Keratinocyte (primary cell): ENCODE data around the gene CXCL16. TPM values are rescaled to one million over a fixed set of nuclear protein-coding genes. Genes with fewer than 3 reads are reported as not detected.

Source experiments
- DNase-seq: peaks from one replicate; pipeline ENCODE4 v3.0.0-alpha.2; 2011; ENCODE audit warnings: low read depth, missing footprints, low spot score
- FAIRE-seq: peaks from 2 replicates; lab custom pipeline; 2011; peaks lifted over from hg19 to GRCh38; lab: Jason Lieb, UNC
- H2AFZ ChIP-seq: 2 replicates; pipeline ENCODE4 v1.6.0; 2012; ENCODE audit warnings: low read length, control low read depth, inconsistent platforms; ENCODE audit not compliant: control insufficient read depth
- H3K27ac ChIP-seq: 2 replicates; pipeline ENCODE4 v1.5.1; 2011; ENCODE audit warnings: low read length; ENCODE audit not compliant: control insufficient read depth, insufficient read depth
- H3K27me3 ChIP-seq: 3 replicates; pipeline ENCODE4 v1.6.0; 2011; ENCODE audit warnings: low read length; ENCODE audit not compliant: control insufficient read depth, insufficient read depth; ENCODE audit errors: extremely low read depth
- H3K36me3 ChIP-seq, 2 experiments: 2 replicates in 1 of 2; 3 replicates in 1 of 2; pipeline ENCODE4 v1.5.1; 2011; ENCODE audit warnings: low read length in 2 of 2, mild to moderate bottlenecking in 1 of 2; ENCODE audit not compliant: control insufficient read depth in 2 of 2, insufficient read depth in 2 of 2; ENCODE audit errors: extremely low read depth in 1 of 2
- H3K4me1 ChIP-seq: 3 replicates; pipeline ENCODE4 v1.5.1; 2011; ENCODE audit warnings: low read length; ENCODE audit not compliant: control insufficient read depth, insufficient read depth; ENCODE audit errors: extremely low read depth
- H3K4me2 ChIP-seq: 3 replicates; pipeline ENCODE4 v1.6.0; 2011; ENCODE audit warnings: low read depth, low read length; ENCODE audit not compliant: control insufficient read depth, insufficient read depth; ENCODE audit errors: extremely low read depth
- H3K4me3 ChIP-seq, 3 experiments: fragments of 200-600 bp in 1 of 3; sonication (generic) in 1 of 3; 2 replicates in 2 of 3; 3 replicates in 1 of 3; pipeline ENCODE4 v1.5.1; 2011 to 2016; ENCODE audit warnings: low read length in 3 of 3, mild to moderate bottlenecking in 3 of 3, control low read depth in 2 of 3, inconsistent platforms in 1 of 3, low read depth in 1 of 3, mixed read lengths in 1 of 3, mixed run types in 1 of 3, moderate library complexity in 1 of 3; ENCODE audit not compliant: control insufficient read depth in 2 of 3, insufficient read depth in 2 of 3; ENCODE audit errors: extremely low read depth in 1 of 3
- H3K79me2 ChIP-seq: 2 replicates; pipeline ENCODE4 v1.6.0; 2012; ENCODE audit warnings: low read length; ENCODE audit not compliant: control insufficient read depth, insufficient read depth
- H3K9ac ChIP-seq: 3 replicates; pipeline ENCODE4 v1.6.0; 2011; ENCODE audit warnings: low read length; ENCODE audit not compliant: control insufficient read depth, insufficient read depth; ENCODE audit errors: extremely low read depth
- H3K9me1 ChIP-seq: 3 replicates; pipeline ENCODE4 v1.6.0; 2011; ENCODE audit warnings: low read length; ENCODE audit not compliant: control insufficient read depth, insufficient read depth; ENCODE audit errors: extremely low read depth
- H3K9me3 ChIP-seq: 2 replicates; pipeline ENCODE4 v1.5.1; 2012; ENCODE audit warnings: low read depth, low read length; ENCODE audit not compliant: control insufficient read depth
- H4K20me1 ChIP-seq: 3 replicates; pipeline ENCODE4 v1.6.0; 2011; ENCODE audit warnings: low read length; ENCODE audit not compliant: control insufficient read depth, insufficient read depth; ENCODE audit errors: extremely low read depth
- EZH2 ChIP-seq: IDR thresholded peaks from one replicate; pipeline ENCODE4 v1.6.1; 2012; ENCODE audit warnings: inconsistent platforms, mild to moderate bottlenecking, low read length, moderate library complexity
- dilution Hi-C: fragments of 300-500 bp; cut with MboI; formaldehyde crosslinking; loops from one replicate; pipeline ENCODE4 v1.7.0; 2020; ENCODE audit warnings: low sequenced_read_pairs; ENCODE audit not compliant: extremely low pct_ligation_motif_present
- polyA plus RNA-seq, 5 experiments: library from polyadenylated mRNA; depleted of rRNA in 3 of 5; stranded (reverse) in 3 of 5; stranded (forward) in 1 of 5; unstranded in 1 of 5; fragments of >200 nt; gene quantifications; 1 replicate in 1 of 5; 2 replicates in 3 of 5; 3 replicates in 1 of 5; pipeline versions ENCODE4 v1.2.1 to v1.2.3, GENCODE V29; 2011 to 2012; ENCODE audit warnings: missing spikeins in 2 of 5, low read depth in 1 of 5, low replicate concordance in 1 of 5
- TF ChIP-seq, protein P1 (sequence below), 3 experiments: IDR thresholded peaks in 1 of 3; conservative IDR thresholded peaks in 1 of 3; optimal IDR thresholded peaks in 1 of 3; 2 replicates in 2 of 3; 3 replicates in 1 of 3; pipeline versions ENCODE3 to v1.5.1; 2011; ENCODE audit warnings: low read length in 3 of 3, mild to moderate bottlenecking in 3 of 3, moderate library complexity in 2 of 3, control low read depth in 1 of 3, inconsistent platforms in 1 of 3; ENCODE audit not compliant: insufficient read depth in 2 of 3; ENCODE audit errors: extremely low read depth in 1 of 3

Gene CXCL16
- polyA plus RNA-seq, 1 donor (not counting 4 experiments of a cell fraction or from before 2014, with no cell fraction given), result 12.8 TPM

DNA sequence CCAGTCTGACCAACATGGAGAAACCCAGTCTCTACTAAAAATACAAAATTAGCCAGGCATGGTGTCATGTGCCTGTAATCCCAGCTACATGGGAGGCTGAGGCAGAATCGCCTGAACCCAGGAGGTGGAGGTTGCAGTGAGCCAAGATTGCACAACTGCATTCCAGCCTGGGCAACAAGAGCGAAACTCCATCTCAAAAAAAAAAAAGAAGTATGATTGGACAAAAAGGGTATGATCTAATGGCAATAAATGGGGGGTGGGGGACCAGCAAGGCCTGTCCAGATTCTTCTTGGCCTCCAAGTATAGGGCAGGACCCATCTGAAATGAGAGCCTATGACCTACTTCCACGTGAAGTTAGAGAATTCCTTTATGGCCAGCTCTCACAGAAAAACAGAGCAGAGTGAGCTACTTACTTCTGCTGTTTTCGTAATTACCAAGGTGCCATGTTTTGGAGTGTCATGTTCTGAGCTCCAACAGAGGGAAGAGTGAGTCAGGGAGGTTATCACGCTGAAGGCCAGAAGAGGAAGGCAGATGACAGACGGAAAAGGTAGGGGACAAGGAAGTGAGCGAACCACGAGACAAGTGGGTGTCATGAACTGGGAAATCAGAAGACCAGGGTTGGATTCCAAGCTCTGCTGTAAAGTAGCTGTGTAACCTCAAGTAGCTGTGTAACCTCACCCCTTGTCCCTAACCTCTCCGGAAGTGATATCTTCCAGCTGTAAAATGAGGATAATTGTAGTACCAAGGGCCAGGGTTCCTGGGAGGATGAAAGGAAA, 3.7 kb downstream of the CXCL16 start:
- Histone ChIP-seq H3K27ac (no peak overlapping the region), H3K9me1 (peaks cover 2% of the 10 kb centered on the region), H3K4me1 (peaks cover 14% of the 10 kb centered on the region), H3K36me3 (peaks cover 0 to 2% of the 10 kb centered on the region in 2 experiments), H3K4me3 (no peak overlapping the region), H2AFZ (no peak overlapping the region), H3K27me3 (peaks cover 9% of the 10 kb centered on the region), H3K79me2 (no peaks in the 10 kb centered on the region), H3K4me2 (no peak overlapping the region), H3K9ac (no peak overlapping the region), H3K9me3 (no peaks in the 10 kb centered on the region), H4K20me1 (no peaks in the 10 kb centered on the region)
- no peak for FAIRE-seq
- TF ChIP-seq, protein P1, sequence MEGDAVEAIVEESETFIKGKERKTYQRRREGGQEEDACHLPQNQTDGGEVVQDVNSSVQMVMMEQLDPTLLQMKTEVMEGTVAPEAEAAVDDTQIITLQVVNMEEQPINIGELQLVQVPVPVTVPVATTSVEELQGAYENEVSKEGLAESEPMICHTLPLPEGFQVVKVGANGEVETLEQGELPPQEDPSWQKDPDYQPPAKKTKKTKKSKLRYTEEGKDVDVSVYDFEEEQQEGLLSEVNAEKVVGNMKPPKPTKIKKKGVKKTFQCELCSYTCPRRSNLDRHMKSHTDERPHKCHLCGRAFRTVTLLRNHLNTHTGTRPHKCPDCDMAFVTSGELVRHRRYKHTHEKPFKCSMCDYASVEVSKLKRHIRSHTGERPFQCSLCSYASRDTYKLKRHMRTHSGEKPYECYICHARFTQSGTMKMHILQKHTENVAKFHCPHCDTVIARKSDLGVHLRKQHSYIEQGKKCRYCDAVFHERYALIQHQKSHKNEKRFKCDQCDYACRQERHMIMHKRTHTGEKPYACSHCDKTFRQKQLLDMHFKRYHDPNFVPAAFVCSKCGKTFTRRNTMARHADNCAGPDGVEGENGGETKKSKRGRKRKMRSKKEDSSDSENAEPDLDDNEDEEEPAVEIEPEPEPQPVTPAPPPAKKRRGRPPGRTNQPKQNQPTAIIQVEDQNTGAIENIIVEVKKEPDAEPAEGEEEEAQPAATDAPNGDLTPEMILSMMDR (optimal IDR thresholded peaks at IDR 0.05 in 1 of 3, IDR thresholded peaks at IDR 0.05 in 1 of 3, conservative IDR thresholded peaks at IDR 0.05 in 1 of 3; ENCODE audit: extremely low read depth in 1 of 3, insufficient read depth in 2 of 3, low read length in 3 of 3), result no peak
- no peak for TF ChIP-seq EZH2
- no peak for DNase-seq
- dilution Hi-C loops, result no loop called here

DNA sequence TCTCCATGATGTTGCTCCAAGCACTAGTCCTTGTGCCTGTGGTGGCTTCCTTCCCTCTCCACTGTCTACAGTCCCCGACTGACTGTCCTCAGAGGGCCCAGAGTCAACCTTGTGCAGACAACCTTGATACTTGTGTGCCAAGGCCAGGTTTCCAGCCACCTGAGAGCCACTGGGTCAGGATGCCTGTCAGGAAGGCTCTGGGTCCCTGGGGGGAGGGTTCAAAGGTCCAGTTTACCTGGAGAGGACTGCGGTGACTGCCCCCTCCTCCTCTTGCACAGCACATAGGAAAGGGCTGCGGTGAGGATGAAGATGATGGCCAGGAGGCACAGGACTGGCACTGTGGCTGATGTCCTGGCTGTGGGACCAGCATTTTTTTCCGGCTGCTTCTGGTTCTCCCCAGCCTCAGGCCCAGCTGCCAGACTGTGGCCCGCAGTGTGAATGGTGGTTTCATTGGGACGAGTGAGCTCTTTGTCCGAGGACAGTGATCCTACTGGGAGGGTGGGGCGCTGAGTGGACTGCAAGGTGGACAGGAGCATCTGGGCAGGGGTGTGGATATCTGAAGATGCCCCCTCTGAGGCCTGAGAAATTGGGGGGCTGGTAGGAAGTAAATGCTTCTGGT, 4.8 kb downstream of the CXCL16 start:
- no peak overlapping the region for H3K9ac ChIP-seq
- no peaks in the 10 kb centered on the region for H3K79me2 ChIP-seq

More for the DNA sequence above, 4.8 kb downstream of the CXCL16 start:
- TF ChIP-seq, protein P1 (optimal IDR thresholded peaks at IDR 0.05 in 1 of 3, IDR thresholded peaks at IDR 0.05 in 1 of 3, conservative IDR thresholded peaks at IDR 0.05 in 1 of 3; ENCODE audit: extremely low read depth in 1 of 3, insufficient read depth in 2 of 3, low read length in 3 of 3), result no peak
- TF ChIP-seq EZH2, result no peak
- H3K4me1 ChIP-seq, result peaks cover 17% of the 10 kb centered on the region
- H3K4me2 ChIP-seq, result no peak overlapping the region
- dilution Hi-C loops, result no loop called here
- H4K20me1 ChIP-seq, result no peaks in the 10 kb centered on the region
- H3K36me3 ChIP-seq, result peaks cover 0 to 2% of the 10 kb centered on the region in 2 experiments
- no peak for DNase-seq
- H3K27me3 ChIP-seq, result peaks cover 2% of the 10 kb centered on the region
- H3K4me3 ChIP-seq, result no peak overlapping the region
- no peak for FAIRE-seq
- peaks cover 2% of the 10 kb centered on the region for H3K9me1 ChIP-seq
- no peak overlapping the region for H3K27ac ChIP-seq
- H2AFZ ChIP-seq, result no peak overlapping the region
- no peaks in the 10 kb centered on the region for H3K9me3 ChIP-seq
